ENCODE measurements around the gene GYG2. TPM values are rescaled to one million over a fixed set of nuclear protein-coding genes. Genes with fewer than 3 reads are reported as not detected.

The GYG2 gene
- 3.4 to 5.1 TPM (median 4.5 TPM) in 5 replicates for total RNA-seq (2022; extraction: Qiagen RNA extraction)

GRCh38 chrX:2828344-2828958, at the start of gene GYG2:
Gene GYG2 (plus strand): TSS chrX:2828930. CDS start chrX:2830189, 1,259 bp downstream.

GRCh38 chrX:2928583-2929434, 100.1 kb downstream of the GYG2 start, which contains the start of gene ARSD:
Gene ARSD (minus strand): TSS chrX:2929339. CDS start chrX:2929275, 64 bp downstream.

Other genes starting within 250 kb of the GYG2 start
- gene CD99, start 137.6 kb upstream of the GYG2 start, total RNA-seq (2022; extraction: Qiagen RNA extraction), result 299 to 328 TPM (median 321 TPM) in 5 replicates
- 0.03 TPM in 1 of 5 replicates, not detected in the others for gene XG, start 76.9 kb upstream of the GYG2 start, total RNA-seq (2022; extraction: Qiagen RNA extraction)
- gene ARSD, start 100.4 kb downstream of the GYG2 start, total RNA-seq (2022; extraction: Qiagen RNA extraction), result 13.0 to 15.2 TPM (median 14.0 TPM) in 5 replicates
- gene ARSH, start 177.6 kb downstream of the GYG2 start, total RNA-seq (2022; extraction: Qiagen RNA extraction), result not detected in 5 replicates
- not detected in 5 replicates for gene ARSF, start 212.5 kb downstream of the GYG2 start, total RNA-seq (2022; extraction: Qiagen RNA extraction)

Data from A549 treated with Hydrocortisone at 1 μM for 4 hours (cell line).